Right forelimb (tissue), 1 donor: ENCODE measurements around the gene IMPDH2.
"Not testable (repeated sequence)": the region's sequence is repeated elsewhere in the genome, so short reads cannot be mapped to it uniquely, and the experiment has no call there.

Experiments
- DNase-seq: peaks from one replicate; pipeline ENCODE4 v3.0.0-alpha.2; 2018

IMPDH2 gene

DNA sequence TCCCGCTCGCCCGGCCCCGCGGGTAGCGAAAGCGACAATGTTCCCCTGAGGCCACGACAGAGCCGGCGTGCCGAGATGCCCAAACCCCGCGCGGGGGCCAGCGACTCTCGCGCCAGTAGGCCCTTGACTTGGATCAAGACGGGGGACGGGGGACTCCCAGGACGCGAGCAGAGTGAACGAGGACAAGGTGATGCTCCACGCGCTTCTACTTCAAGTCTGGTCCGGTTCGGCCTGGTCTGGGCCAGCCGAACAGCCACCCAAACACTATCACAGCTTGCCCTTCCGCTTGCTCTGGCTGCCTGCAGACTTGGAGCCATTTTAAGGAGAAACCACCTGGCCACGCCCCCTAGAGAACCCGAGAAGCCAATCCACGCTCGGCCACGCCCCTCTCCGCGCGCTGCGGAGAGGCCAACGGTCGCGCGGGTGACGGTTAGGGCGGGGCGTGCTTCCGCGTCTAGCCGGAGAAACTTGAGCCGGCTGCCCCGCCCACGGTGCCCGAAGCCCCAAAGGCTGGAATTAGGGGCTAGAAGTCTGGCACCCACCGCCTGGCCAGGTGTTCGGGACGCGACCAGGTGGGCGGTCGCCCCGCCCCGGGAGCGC lies 7.9 kb downstream of the IMPDH2 start:
- peak; percentile 98 for DNase-seq

DNA sequence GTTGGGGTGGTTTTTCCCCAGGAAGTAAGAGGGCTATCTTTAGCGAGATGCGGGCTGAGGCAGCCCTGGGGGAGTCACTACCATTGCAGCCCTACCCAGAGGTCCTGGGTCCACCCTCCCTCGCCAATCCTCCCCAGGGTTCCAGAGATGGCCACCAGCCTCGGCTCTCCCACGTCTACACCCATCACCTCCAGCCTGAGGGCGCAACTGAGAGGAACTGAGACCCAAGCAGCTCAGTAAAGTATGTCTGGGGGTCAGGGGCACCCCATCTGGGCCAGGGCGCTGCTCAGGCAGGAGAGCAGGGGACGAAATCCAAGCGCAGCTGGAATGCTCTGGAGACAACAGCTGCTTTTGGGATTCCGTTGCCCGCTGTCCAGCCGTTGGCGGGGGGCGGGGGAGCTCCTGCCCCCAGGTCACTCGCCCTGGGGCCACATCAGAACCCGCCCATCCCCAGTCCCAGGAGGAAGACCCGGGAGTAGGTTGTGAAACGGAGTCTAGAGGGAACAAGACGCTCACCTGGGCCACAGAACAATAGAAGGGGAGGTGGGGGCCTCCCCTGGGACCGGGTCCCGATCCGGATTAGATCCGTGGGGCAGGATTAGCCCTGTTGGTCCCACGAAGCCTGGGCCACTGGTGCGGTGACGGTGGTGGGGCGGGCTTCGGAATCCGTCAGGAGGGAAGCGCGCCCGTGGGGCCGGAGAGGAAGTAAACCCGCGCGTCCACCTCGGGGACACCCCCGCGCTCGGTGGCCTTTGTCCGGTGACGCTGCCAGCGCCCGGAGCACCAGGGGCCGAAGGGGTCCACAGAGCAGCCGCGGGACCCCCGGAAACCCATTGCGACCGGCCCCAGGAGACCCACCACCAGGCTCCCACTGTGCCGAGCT lies 8.6 kb downstream of the IMPDH2 start:
- DNase-seq = peak; percentile 61

DNA sequence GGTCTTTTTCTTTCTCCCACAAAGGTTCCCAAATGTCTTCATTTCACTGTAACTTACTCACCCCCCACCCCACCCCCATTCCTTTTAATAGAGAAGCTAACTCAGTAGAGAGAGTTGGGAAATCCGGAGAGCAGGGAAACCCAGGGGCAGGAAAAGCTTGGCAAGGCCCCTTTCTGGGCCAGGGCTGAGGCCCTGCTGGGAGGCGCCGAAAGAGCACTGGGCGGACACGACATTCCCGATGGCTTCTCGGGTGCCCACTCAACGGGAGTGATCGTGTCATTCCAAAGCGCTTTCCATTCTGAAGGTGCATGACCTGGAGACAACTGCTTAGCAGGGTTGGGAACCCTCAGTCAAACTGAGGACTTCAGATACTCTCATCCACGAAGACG lies 9.3 kb downstream of the IMPDH2 start:
- no peak for DNase-seq

DNA sequence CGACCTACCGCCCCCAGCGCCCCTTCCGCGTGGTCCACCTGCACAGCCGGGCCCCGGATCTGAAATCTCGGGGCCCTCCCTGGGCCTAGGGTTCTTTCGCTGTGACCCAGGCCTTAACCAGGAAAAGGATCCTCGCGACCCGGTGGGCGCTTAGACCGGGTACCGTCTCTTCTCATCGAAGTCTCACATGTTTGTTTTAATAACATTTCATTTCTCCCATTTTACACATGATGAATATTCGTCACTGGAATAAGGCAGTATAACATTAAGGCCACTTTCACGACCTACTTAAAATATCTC lies 10.5 kb downstream of the IMPDH2 start:
- DNase-seq = no peak

DNA sequence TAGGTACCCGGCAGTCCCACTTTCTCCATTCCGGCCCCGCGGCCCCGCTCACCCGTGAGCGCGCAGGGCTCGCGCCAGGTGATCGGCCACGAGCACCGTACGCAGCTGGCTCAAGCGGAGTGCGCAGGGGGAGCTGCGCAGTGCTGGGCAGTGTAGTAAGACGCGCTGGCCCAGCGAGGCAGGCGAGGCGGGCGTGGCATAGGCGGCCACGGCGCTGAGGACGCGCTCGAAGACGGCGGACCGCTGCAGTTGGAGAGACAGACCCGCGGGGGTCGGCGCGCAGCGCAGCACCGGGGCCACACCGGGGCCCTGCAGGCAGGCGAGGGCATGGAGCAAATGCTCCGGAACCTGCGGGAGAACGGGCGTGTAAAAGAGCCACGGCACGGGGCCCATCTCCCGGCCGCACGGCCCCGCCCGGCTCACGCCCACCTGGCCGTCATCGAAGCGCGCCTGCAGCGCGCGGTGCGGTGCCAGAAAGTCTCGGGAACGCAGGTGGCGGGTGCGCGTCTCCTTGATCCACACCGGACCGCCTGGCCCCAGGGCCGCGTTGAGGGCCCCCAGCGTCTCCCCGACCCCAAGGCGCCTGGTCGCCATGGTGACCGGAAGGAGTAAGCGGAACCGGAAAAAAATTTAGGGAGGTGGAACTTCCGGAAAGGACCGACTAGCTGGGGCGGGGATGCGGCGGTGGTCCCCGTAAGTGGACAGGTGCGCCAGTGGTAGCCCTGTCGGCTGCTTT lies 11.1 kb downstream of the IMPDH2 start, which contains the start of gene DALRD3:
Gene DALRD3 (minus strand): TSS at position 610 of the 736 bp plus-strand sequence. CDS start 16 bp downstream, at position 594.
- peak; percentile 78 for DNase-seq

DNA sequence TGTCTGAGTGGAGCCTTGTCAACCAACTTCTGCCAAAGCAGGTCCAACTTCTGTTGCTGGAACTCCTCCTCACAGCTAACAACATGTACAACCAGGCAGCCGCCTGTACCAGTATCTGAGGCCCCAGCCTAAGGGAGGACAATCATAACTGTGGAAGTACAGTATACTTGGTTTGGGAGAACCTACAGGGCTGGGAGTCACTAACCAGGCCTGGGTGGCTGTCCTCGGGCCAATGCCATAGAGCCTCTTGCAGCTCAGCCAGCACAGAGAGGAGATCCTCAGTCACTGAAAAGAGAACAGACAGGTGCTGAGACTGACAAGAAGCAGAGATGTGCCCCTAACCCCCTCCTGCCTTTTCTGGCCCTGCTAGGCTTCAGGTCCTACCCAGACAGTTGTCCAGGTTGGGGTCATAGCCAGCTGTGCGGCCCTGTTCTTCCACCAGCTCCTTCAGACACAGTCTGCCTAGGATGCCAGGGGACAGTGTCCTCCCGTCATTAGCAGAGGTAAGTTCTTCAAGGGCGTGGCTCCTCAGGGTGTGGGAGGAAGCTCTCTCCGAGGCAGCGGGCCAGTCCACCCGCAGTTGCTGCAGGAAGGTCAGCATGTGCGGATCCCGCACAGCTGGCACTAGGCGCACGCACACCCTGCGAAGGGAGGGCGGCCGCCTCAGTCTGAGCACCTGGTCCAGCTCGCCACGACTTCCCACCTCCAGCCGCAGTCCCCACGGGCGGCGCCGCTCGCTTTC lies 11.8 kb downstream of the IMPDH2 start:
- no peak for DNase-seq

DNA sequence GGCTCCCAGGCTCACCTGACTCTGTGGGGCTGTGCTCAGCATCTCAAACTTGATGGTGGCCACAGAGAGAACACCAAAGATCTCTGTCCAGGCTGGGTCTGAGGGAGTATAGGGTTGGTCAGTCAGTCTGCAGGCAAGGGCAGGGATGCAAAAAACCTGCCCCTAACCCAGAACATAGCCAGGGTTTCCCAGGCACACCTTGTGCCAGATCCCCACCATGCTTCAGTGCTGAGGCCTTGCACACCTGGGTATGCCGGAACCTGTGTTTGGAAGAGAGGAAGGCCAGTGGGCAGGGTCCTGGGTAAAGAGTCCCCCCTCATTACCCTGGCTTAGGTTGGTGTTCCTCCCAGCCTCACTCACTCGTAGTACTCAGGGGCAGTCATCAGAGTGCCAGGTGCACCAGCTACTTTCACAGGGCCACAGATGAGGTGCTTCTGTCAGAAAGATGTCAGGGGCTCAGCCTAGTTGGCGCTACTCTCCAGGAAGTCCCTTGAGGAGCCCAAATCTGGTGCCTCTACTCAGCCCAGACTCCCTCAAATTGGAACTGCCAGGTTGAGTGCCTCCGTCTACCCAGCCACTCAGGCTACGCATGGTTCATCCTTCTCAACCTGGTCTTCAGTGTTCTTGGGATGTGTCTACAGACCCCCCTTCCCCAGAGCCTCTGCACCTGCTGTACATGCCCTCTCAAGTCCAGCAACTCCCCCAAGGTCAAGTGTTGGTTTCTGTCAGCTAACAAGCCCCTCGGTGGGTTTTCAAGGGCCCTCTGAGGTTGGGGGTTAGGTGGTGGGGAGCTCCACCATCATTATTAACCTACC lies 12.6 kb downstream of the IMPDH2 start:
- no peak for DNase-seq

DNA sequence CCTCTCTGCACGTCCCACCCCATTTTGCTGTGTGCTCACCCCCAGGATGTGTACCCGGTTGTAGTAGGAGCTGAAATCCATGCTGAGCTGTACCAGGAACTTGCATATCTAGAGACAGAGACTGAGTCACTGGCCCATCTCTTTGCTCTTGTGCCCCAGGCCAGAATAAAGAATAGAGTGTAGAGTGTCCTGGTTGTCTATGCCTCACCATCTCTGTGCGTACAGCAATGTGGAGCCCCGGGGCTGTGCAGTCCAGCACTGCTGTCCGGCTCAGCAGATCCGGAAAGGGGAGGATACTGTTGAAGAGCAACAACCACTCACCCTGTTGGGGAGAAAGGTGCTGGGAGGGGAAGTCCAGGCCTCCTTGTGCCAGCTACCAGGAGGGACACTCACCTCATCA lies 13.4 kb downstream of the IMPDH2 start:
- no peak for DNase-seq

DNA sequence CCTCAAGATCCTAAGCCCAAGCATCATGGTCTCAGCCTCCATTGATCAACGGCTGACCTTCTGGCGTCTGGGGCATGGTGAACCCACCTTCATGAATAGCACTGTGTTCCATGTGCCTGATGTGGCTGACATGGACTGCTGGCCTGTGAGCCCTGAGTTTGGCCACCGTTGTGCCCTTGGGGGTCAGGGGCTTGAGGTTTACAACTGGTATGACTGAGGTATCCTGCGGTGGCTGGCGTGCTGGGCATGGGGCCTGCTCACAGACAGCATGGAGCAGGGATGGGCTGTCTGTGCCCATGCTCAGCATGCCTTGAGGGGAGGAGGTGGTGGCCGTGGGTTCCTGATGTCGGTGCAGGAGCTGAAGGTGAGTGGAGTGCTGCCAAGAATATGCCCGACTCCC lies 14.1 kb downstream of the IMPDH2 start:
- no peak for DNase-seq

DNA sequence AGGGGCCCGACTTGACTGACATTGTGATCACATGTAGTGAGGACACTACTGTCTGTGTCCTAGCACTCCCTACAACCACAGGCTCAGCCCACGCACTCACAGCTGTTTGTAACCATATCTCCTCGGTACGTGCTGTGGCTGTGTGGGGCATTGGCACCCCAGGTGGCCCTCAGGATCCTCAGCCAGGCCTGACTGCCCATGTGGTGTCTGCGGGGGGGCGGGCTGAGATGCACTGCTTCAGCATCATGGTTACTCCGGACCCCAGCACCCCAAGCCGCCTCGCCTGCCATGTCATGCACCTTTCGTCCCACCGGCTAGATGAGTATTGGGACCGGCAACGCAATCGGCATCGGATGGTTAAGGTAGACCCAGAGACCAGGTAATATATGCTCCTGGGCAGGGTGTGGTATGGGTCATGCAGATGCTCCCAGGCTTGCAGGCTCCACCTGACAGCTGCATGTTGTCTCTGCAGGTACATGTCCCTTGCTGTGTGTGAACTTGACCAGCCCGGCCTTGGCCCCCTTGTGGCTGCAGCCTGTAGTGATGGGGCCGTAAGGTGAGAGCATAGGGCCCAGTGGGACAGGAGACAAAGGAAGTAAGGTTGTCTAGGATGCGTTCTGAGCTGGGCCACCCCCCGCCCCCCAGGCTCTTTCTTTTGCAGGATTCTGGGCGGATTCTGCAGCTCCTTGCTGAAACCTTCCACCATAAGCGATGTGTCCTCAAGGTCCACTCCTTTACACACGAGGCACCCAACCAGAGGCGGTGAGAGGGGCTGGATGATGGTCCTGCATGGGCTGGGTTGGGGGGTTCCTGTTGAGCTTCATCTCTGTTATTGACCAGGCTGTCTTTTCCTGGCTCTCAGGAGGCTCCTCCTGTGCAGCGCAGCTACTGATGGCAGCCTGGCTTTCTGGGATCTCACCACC lies 15.2 kb downstream of the IMPDH2 start:
- DNase-seq = no peak

DNA sequence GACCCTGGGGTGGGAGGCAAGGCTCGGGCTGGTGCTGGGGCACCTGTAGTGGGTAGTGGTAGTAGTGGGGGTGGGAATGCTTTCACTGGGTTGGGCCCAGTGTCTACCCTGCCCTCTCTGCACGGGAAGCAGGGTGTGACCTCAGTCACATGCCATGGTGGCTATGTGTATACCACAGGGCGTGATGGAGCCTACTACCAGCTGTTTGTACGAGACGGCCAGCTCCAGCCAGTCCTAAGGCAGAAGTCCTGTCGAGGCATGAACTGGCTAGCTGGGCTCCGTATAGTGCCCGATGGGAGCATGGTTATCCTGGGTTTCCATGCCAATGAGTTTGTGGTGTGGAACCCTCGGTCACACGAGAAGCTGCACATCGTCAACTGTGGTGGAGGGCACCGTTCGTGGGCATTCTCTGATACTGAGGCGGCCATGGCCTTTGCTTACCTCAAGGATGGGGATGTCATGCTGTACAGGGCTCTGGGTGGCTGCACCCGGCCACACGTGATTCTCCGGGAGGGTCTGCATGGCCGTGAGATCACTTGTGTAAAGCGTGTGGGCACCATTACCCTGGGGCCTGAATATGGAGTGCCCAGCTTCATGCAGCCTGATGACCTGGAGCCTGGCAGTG lies 16.0 kb downstream of the IMPDH2 start:
- no peak for DNase-seq

DNA sequence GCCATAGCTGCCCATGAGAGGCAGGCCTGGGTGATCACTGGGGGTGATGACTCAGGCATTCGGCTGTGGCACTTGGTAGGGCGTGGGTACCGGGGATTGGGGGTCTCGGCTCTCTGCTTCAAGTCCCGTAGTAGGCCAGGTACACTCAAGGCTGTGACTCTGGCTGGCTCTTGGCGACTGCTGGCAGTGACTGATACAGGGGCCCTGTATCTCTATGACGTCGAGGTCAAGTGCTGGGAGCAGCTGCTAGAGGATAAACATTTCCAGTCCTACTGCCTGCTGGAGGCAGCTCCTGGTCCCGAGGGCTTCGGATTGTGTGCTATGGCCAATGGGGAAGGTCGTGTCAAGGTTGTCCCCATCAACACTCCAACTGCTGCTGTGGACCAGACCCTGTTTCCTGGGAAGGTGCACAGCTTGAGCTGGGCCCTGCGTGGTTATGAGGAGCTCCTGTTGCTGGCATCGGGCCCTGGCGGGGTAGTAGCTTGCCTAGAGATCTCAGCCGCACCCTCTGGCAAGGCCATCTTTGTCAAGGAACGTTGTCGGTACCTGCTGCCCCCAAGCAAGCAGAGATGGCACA lies 16.7 kb downstream of the IMPDH2 start:
- no peak for DNase-seq

DNA sequence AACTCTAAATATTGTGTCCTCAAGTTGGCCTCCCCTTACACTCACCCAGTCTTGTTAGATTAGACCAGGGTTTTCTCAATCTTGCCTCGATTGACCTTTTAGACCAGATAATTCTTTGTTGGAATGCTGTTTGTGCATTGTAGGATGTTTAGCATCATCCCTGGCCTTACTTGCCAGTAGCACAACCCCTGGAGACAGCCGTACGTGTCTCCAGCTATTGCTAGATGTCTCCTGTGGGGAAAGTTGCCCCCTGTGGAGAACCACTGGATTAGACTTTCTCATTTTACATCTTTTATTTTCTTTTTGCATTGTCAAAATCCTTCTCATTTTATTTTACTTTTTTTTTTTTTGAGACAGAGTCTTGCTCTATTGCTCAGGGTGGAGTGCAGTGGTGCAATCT lies 19.8 kb downstream of the IMPDH2 start:
- DNase-seq = no peak

DNA sequence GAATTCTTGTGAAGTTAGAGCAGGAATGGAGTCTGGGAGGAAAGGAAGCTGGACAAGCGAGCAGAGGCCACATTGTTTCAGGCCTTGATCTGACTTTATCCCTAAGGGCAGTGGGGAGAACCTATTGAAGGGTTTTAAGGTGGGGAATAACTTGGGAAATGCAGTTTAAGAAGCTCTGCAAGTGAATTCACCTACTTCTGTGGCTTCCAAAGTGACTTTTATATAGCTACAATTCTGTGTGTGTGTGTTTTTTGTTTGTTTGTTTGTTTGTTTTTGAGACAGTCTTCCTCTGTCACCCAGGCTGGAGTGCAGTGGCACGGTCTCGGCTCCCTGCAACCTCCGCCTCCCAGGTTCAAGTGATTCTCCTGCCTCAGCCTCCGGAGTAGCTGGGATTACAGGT lies 20.6 kb downstream of the IMPDH2 start:
- not testable (repeated sequence) for DNase-seq

DNA sequence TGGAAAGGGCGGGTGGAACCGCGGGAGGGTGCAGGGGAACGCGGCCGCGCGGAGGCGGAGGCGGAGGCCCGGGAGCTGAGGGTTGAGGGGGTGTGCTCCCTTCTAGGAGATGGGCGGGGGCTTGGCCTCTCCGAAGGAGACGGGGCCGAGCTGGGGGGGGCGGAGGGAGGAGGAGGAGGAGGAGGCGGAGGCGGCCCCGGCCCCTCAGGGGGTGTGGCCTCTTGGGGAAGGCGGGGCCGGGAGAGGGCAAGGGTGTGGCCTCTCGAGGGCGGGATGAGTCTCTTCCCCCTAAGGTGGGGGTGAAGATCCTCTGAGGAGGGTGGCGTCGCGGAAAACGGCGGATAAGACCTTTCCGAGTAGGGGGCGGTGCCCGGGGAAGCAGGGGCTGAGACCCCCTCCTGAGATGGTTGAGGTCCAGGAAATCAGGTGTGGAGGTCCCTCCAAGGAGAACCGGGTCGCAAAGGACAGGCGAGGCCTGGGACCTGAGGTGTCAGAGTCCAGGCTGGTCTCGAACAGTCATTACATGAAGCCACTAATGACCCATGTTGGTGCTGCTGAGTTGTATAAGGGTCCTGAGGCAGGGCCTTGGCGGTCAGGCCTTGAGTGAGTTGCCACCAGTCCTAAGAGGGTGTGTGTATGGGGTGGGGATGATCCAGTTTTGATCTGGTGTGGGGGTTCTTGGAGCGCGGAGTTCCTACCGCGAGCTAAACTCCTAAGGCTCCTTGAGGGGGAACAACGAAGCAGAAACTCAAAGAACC lies 21.2 kb downstream of the IMPDH2 start:
- DNase-seq = peak; percentile 92

DNA sequence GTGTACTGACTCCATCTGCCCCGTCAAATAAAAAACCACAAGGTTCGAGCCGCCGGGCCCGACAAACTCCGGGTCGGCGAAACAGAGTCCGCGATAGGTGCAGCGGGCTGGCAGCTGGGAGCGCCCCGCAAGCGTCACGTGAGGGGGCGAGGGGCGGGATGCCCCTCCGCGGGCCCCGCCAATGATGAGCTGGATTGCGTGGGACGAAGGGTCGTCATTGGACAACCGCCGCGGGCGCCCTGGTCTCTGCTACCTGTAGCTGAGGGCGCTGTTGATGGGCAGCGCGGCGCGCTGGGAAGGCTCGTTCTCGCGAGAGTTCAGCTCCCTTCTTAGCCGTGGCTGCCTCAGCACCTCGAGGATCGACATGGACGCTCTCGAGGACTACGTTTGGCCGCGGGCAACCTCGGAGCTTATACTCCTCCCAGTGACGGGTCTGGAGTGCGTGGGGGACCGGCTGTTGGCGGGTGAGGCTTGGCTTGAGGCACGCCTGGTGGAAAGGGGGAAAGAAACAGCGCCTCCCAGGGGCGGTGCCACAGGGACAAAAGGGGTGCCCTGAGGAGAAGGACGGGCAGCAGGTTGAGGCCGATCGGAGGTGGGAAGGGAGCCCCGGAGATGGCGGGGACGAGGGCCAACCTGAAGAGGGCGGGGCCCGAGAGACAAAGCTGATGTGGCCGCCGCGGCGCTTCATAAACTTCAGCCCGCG lies 22.0 kb downstream of the IMPDH2 start, which contains the start of gene WDR6:
Gene WDR6 (plus strand): TSS at position 324 of the 703 bp plus-strand sequence. CDS start 41 bp downstream, at position 365.
- DNase-seq = peak; percentile 95

DNA sequence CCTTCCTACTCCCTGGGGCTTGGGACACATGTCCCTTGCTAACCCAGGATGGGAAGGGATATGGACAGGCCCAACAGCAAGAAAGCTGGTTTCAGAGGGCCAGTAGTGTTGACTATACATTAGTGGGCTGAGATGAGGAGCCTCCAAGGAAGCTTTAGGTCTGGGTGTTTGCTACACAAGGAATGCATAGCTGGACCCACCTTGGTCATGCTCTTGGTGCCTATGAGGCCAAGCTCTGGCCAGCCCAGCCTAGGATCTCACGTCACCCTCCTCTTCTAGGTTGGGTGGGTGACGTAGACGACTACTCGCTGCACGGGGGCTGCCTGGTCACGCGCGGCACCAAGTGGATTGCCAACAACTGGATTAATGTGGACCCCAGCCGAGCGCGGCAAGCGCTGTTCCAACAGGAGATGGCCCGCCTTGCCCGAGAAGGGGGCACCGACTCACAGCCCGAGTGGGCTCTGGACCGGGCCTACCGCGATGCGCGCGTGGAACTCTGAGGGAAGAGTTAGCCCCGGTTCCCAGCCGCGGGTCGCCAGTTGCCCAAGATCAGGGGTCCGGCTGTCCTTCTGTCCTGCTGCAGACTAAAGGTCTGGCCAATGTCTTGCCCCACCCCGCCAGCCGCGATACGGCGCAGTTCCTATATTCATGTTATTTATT lies 22.7 kb downstream of the IMPDH2 start:
- DNase-seq = peak; percentile 61

DNA sequence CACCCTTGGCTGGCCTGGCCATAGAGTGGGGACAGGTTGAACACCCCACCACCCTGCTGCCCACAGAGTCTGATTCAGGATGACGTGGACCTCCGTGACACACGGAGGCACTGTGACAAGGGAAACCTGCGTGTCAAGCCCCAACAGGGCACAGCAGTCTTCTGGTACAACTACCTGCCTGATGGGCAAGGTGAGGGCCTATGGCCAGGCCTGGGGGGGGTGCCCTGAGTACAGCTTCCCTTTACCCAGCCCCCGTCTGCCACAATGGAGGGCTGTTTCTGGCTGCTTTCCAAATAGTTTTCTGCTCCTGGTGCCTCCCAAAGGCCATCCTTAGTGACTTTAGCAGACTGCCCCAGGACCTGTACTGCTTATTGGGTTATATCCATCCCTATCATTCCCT lies 23.2 kb downstream of the IMPDH2 start:
- DNase-seq = no peak
